SK-N-DZ (cell line): ENCODE data around the gene CD58.

Experiments
- DNase-seq: peaks from one replicate; pipeline ENCODE4 v3.0.0-alpha.2; 2015; ENCODE audit warnings: low spot score

Gene CD58

DNA sequence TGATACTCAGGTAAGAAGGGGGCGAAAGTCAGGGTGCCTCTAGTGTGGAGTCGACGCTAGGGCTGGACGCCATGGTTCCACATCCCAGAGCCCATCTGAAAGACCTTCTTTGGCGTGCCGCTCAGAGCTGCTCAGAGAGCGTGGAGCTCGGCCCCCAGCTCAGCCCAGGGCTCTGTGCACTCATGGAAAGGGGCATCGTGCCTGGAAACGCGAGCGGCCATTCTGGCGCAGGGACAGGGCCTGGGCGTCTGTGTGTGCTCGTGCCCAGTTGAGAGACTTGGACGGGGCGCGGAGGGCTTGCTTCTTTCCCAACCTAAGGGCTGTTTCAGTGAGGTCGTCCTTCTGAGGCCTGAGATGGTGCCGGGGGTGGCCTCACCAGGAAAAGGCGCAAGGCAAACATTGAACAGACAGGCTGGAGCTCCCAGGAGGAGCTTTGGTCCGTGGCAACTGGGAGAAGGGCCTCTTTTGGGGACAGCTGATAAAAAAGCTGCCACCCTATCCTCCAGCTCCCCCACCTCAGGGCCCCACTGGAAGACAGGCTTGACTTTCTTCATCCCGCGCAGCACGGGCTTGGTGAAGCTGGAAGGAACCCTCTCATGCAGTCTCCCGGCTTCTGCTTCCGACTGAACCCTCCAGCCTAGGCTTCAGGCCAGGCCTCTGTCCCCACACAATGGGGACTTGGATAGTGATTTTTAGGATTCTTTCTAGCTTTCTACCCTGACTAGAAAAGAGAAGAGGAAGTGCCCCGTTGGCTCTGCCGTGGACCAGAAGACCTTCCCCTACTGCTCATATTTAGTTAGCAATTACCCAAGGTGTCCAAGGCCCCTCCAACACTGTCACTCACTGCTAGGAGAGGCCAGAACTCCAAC is 77.1 kb downstream of the CD58 start:
- no peak for DNase-seq

DNA sequence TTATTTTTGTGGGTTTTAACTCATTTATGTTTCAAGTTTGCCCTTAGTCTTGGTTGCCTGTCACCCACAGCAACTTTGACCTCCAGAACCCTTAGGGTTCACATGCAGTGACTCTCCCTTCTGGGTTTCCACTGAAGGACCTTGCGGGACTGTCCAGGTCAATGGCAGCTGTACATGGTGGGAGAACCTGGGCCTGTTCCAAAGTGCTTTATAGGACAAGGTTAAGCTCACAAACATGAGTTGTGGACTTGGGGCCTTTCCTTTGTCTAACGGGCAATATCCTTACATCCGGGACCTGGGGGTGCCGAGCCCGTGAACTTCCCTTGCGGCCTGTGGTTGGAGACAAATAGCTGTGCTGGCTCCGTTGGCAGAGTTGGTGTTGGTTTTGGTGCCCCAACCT is 77.8 kb downstream of the CD58 start:
- DNase-seq: no peak

DNA sequence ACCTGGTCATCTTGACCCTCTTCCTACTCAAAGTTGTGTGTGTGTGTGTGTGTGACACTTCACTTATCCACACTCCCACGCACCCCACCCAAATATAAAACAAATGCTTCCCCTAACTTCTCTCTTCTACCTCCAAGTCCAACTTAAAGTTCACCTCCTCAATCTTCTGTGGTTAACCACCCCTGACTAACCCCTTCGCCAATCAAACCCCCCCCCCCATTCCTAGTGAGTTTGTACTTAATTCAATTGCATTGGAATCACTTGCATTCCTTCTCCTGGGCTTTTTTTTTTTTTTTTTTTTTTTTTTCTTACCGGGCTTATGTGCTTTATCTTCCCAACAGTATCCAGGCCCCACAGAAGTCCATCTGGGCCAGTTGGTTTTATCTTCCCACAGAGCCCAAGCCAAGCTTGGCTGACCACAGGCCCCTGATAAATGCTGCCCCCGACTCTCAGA is 78.4 kb downstream of the CD58 start:
- no peak for DNase-seq

DNA sequence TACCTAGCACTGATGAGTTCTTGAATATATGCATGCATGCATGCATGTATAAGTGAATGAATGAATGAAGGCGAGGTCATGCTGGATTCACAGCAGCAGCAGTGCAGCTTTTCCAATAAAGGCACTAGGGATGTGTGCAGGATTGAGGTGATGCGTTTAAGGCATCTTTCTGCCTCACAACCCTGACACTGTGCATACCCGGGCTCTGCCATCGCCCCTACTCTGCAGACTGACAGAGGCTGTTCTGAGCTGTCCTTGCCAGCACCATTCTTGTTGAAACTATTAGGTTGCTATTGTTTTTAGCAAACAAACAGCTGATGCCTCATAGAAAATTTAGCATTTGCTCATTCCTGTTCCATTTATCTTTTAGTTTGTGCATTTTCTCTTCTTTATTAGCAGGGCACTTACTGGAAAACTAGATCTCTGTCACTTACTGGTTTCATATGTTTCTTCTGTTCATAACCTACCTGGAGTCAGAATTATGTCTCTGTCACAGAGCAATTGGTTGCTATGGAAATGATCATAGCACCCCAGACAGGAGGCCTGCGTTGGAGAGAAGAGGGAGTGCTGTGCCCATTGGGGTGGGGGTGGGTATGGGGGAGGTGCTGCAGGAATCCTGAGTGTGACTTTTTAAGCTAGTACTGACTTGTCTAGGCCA is 79.0 kb downstream of the CD58 start:
- DNase-seq: no peak

DNA sequence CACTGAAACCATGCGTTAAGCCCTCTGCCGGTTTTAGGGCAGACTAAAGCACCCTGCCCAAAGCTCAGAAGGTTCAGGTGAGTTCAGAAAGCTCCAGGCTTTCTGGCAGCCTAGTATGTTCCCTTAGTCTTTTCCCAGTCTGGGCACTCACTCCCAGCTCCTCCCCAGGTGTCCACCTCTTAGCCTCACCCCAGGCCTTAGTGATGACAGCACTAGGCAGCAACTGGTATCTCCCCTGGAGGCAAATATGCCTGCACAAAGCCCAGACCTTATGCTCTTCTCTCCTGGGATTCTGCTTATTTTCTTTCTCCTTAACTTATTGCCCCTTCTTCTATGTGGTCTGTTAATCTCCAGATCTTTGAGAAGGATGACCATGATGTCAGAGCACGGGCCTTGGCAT is 80.2 kb downstream of the CD58 start:
- DNase-seq: no peak

DNA sequence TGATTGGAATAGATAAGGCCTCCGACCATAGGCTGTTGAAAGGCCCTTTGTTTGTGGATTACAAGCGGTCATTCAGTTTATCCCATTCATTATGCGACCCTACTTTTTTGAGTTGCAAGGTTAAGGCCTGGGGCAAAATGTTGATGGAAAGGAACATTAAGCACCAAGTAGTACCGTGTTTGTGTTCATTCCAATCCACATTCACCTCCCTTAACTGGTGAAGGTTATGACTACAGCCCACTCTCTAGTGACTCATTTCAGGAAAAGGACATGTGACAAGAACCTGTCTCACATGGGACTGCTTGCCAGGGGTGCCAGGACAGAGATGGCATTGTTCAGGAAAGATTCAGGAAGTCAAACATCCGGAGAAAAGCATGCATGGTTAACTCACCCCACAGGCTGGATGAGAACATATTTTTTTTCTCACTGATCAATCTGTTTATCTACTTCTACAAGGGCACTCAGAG is 81.6 kb downstream of the CD58 start:
- DNase-seq: no peak

DNA sequence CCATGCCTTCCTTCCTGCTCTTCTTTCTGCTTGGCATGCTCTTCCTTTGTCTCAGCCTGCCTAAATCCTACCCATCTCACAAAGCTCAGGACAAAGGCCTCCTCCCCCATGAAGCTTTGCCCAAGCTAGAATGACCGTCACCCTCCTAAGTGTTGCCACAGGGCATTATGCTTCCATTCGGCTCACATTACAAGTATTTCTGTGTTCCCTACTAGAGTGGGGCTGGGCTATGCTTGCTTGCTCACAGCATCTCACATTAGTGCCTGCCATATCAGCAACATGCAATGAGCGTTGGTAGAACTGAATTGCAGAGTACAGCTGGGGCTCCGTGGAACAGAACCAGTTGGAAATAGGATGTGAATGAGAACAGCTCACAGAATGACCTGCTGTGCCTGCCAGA is 82.8 kb downstream of the CD58 start:
- no peak for DNase-seq

DNA sequence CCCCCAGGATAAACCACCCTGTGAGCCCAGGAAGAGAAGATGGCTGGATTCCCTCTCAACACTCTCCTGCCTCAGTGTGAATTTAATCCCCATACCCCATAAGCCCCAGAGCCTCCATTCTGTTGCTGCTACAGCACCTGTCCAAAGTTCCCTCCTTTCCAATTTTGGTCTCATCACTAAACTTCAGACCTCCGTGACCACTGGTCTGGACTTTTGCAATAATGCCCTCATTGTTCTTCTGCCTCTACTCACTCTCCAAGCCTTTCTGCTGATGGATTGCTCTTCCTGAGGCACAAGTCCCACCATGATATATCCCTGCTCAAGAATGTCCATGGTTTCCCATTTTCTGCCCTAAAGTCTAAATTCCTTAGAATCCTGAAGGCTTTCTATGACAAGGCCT is 83.2 kb downstream of the CD58 start:
- DNase-seq: no peak

DNA sequence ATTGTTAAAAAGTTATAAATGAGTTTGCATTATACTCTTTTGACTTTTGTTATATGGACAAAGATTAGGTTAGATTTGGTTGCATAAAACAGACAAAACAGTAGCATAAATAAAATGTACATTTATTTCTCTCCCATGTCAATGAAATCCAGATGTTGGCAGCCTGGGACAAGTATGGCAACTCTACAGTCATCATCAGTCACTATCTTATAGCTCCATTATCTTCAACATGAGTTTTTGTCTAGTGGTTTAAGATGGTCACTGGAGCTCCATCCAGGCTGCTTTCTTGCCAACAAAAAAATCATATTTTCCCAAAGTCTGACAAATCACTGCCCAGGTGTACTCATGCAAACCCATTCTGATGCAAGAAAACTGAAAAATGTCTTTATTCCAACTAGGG is 83.8 kb downstream of the CD58 start:
- DNase-seq: no peak

DNA sequence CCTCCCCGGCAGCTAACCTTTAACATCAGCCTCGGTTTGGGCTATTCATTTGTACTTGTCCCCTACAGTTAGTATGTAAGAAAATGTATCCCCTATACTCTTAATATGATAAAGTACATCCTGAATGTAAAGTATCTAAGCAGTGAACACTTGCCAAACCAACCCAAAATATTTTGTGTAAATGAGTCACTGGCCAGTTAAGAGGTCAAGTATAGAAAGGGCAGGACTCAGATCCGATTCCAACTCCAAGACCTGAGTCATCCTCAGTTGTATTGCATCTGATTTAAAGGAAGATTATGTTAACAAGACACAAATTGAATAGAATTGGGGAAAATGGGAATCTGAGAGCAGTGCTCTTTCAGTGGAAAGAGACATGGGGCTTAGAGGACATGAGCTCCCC is 84.4 kb downstream of the CD58 start:
- no peak for DNase-seq

DNA sequence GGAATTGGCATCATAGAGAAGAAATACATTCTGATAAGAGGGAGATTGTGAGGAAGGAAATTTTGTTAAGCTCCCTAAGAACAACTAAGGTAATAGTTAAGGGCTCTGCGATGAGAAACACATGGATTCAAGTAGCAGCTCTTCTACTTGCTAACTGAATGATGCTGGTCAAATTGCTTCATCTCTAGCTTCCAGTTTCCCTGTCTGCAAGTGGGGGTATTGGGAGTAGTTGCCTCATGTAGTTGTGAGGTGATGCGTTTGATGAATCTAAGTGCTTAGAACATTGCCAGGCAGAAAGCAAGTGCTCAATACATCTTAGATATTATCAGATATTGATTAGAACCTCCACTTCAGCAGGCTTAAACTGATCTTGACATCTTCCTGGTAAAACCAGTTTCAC is 84.8 kb downstream of the CD58 start:
- DNase-seq: no peak

DNA sequence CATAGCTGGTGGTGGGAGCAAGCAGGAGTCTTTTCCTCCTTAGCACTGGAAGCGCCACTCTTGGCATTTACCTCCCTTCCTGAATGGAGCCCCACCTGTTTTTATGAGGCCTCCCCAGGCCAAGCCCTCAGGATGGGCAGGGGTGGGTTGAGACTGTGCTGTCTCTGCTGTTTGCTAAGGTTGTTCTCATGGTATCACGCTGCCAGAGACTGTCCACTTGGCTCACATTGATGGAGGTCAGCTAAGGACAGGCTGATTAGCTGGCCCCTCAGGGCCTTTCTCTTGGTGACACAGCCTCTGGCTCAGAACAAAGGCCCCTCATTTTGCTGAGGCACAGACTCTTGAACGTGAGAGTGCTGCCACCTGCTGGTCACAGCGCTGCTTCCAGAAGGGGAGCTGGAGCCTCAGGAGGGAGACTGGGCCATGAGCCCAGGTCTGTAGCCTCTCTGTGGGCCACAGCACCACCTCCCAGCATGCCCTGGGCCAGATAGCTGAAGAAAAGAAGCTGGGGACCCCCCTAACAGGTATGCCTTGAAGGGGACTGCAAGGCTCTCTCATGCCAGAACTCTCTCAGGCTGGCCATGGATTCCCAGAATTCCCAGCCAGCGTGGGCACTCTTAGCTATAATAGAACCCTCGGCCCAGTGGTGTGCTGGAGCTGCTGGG is 85.6 kb downstream of the CD58 start:
- DNase-seq: peak; percentile 89

DNA sequence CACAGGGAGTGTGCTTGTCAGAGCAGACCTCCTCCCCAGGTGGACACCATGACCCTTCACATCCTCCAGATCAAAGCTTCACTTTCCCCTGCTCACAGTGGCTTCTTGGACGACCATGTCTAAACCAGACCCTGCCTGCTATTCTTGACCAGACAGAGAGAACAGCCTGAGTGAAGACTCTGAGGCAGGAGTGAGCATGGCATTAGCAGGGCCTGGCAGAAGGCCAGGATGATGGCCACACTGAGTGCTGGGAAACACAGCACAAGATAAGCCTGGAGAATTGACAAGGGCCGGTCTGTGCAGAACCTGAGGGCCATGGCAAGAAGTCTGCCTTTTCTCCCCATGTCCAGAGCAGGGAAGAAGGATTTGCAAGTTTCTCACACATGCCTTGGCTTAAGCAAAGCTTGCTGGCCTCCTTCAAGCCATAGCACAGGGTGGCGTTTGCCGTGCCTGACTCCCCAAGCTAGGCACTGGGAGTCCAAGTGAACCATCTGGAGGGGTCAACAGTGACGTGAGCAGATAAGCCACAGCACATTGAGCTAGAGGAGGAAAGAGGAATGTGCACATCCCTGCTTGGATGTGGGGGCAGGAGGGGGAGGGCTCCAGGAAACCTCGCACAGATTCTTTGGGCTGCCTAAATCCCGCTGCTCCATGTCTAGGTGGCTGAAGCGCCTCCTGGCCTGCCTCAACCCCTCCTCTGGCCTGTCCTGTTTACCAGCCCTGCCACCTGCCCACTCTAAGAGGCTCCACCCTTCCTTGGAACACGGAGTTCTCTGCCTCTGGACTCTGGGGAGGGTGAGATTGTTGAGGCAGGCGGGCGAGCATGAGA is 87.1 kb downstream of the CD58 start:
- DNase-seq: no peak

DNA sequence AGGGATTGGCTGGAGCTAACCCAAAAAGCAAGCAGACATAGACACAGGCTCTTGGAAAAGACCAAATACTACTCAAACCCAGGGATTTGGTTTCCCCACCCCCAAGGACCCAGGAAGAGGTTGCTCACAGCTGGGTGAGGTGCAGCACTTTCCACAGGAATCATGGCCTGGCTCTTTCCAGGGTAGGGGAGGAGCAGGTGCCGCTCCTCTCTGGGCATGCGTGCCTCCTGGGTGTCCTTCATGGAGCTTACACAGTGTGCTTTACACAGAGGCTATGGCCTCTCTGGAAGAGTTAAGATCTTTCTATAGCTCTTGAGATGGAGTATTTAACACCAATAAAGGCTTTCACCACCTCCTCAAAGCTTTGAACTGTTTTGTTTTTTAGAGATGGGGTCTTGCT is 88.3 kb downstream of the CD58 start:
- DNase-seq: no peak

DNA sequence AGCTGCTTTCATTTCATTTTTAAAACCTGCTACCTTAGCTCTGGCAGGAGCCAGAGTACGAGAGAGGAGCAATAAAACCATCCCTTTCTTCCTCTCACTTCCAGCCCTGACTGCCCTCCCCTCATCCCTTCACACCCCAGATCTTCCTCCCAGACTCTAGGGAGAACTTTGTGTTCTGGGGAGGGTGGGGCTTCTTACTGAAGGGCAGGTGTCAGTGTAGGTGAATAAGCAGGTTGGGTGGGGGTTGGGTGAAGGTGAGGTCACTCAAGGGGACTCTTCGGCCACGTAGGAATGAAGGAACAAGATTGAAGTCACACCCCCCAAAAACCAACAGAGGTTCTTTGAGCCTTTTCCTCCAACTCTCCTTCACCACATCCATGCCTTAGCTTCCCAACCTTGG is 88.9 kb downstream of the CD58 start:
- no peak for DNase-seq

DNA sequence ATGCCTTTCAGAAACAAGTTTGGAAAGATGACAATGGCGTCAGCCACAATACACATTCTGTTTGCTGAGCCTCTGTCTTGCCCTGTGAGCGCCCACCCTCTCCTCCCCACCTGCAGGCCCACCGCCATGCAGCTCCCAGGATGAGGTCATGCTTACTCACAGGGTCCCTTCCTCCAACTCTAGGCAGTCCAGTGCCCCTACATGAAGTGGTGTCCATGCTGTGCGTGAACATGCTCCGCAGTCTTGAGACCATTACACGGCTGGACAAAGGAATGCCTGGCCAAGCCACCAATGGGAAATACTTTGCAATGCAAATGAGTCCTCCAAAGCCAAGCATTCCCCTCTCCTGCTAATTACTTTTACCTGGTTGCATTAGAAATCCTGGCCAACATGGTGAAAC is 92.2 kb downstream of the CD58 start:
- no peak for DNase-seq

DNA sequence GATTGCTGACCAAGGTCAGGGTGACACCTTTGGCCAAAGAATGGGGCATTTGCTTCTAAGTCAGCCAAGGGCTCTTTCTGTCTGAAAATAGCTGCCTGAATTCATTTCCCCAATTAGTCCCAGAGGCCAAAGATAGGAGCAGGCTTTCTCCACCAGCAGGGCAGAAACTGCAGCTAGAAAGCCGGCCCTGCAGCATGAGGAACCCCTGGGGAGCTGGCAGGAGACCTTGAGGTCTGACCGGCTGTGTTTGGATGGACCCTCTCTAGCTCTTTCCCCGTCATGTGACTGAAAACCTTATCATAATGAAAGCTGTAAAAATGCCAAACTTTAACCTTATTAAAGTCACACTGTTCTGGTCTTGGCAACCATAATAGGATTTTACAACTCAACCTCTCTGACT is 93.4 kb downstream of the CD58 start:
- DNase-seq: no peak

DNA sequence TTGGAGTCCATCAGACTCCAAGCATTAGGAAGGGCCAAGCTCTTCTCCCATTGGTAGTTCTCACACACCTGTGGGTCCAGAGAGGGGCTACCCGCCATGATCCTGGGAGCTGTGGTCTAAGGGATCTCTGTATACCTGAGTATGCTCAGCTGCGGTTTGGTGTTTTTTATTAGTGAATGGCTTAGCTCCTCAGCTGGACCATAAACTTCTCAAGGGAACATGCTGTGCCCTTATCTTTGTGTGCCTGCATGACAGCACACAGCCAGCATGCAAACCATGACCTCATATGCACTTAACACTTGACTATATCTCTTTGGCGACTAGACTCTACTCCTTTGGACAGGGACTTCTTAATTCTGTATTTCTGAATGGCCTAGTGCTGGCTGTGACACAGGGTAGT is 94.5 kb downstream of the CD58 start:
- DNase-seq: no peak

DNA sequence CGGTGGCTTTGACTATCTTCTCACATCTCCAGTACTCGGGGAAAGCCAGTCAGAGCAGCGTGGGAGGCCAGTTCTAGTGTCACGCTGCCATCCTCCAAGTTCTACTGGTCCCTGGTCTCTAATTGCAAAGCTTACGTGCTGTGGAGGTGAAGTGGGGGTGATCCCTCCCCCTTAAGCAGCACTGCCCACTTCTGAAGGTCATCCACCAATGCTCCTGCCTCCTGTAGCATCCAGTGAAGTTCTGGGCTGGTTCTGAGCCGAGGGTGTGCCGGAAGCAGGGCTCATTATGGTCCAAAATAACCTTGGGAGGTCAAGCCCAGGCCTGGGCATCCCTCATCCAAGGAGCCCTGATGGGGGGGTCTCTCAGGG is 95.0 kb downstream of the CD58 start:
- DNase-seq: no peak

DNA sequence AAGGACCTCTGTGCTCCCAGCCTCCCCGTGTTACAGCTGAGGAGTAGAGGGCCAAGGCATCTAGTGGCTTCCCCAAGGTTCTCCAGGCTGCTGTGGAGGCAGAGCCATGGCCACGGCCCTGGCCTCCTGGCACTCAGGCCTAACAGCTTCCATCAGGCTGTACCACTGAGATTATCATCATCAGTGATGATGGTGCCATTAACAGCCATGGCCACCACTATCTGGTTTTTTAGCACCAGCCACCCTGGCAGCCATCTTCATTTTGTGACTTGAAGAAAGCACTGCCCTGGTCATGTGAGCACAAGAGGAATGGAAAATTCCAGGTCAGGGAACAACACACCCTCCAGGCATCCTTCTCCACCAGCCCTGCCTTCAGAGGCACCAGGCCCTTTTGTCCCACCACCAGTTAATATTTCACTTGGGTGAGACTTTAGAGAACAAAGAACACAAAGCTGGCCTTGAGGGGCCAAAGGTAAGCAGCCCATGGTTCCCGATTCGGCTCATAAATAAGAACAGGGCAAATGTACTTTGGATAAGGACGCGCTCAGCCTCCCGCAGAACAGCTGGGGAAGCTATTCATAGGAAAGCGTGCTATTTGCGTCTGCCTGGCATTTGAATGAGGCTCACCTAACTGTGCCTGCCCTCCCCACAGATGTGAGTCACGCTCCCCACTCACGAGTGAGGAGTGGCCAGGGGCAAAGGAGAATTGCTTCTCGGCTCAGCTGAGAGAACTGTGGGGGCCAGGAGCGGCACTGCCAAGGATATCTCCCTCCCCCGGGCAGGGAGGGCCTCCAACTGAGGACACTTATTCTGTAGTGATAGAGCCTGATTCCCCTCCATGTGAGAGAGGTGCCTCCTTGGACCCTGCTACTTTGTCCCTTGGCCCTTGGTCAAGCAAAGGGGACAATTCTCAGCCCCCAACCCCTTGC is 95.6 kb downstream of the CD58 start:
- no peak for DNase-seq
